Osteocyte (in vitro differentiated cells): ENCODE results near the gene EFNA5. TPM values are rescaled to one million over a fixed set of nuclear protein-coding genes. Genes with fewer than 3 reads are reported as not detected.
A peak's percentile ranks its signal among the peaks of the same experiment; 100 is the strongest.

Experiments
- DNase-seq: peaks from one replicate; pipeline ENCODE4 v3.0.0; 2021; ENCODE audit warnings: mixed read lengths; ENCODE audit not compliant: unreplicated experiment; ENCODE audit errors: extremely low spot score
- H3K27ac Mint-ChIP-seq: one replicate; pipeline ENCODE4 v1.8.0; 2021; ENCODE audit warnings: mild to moderate bottlenecking, mixed read lengths; ENCODE audit not compliant: unreplicated experiment
- H3K27me3 Mint-ChIP-seq: one replicate; pipeline ENCODE4 v1.8.0; 2021; ENCODE audit warnings: mixed read lengths; ENCODE audit not compliant: unreplicated experiment
- H3K36me3 Mint-ChIP-seq: one replicate; pipeline ENCODE4 v1.8.0; 2021; ENCODE audit warnings: mixed read lengths; ENCODE audit not compliant: unreplicated experiment
- H3K4me1 Mint-ChIP-seq: one replicate; pipeline ENCODE4 v1.8.0; 2021; ENCODE audit warnings: mixed read lengths; ENCODE audit not compliant: unreplicated experiment
- H3K4me3 Mint-ChIP-seq: one replicate; pipeline ENCODE4 v1.8.0; 2021; ENCODE audit warnings: mild to moderate bottlenecking, moderate library complexity, mixed read lengths; ENCODE audit not compliant: unreplicated experiment
- H3K9me3 Mint-ChIP-seq: one replicate; pipeline ENCODE4 v1.8.0; 2021; ENCODE audit warnings: mixed read lengths; ENCODE audit not compliant: unreplicated experiment
- total RNA-seq: library from RNA; stranded (reverse); gene quantifications from 2 replicates; pipeline ENCODE4 v1.2.1, GENCODE V29; 2021
- TF ChIP-seq, protein P1 (sequence below): fragments of 200-600 bp; sonication (generic); IDR thresholded peaks from 2 replicates; pipeline ENCODE4 v1.5.0; 2021; ENCODE audit warnings: antibody characterized with exemption, mild to moderate bottlenecking, moderate library complexity

The EFNA5 gene
- total RNA-seq, 1 donor from 2014 or later: 34.2 TPM

DNA sequence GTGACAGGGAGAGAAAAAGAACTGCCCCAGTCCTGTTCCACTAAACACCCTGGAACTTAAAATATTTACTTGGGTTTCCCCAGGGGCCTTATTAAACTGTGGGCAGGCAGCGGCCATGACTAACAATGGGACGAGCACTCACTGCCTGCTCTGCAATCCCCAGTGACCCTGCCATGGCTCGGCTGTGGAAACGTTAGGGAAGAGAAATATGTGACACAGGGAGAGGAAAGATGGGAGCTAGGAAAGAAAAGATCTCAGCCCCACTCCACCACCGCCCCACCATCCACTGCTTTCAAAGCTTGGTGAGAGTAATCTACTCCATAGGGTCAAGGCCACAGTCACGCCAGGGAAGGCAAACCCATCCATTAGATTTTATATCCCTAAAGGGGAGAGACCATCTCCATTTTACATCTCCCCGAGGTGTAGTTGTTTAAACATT is 117.6 kb downstream of the EFNA5 start:
- Mint-ChIP-seq H3K4me1 (peaks cover 67% of the 10 kb centered on the region), H3K4me3 (no peak overlapping the region), H3K9me3 (no peaks in the 10 kb centered on the region), H3K27ac (peak overlapping the region; percentile 81), H3K36me3 (no peaks in the 10 kb centered on the region), H3K27me3 (no peaks in the 10 kb centered on the region)
- TF ChIP-seq, protein P1, sequence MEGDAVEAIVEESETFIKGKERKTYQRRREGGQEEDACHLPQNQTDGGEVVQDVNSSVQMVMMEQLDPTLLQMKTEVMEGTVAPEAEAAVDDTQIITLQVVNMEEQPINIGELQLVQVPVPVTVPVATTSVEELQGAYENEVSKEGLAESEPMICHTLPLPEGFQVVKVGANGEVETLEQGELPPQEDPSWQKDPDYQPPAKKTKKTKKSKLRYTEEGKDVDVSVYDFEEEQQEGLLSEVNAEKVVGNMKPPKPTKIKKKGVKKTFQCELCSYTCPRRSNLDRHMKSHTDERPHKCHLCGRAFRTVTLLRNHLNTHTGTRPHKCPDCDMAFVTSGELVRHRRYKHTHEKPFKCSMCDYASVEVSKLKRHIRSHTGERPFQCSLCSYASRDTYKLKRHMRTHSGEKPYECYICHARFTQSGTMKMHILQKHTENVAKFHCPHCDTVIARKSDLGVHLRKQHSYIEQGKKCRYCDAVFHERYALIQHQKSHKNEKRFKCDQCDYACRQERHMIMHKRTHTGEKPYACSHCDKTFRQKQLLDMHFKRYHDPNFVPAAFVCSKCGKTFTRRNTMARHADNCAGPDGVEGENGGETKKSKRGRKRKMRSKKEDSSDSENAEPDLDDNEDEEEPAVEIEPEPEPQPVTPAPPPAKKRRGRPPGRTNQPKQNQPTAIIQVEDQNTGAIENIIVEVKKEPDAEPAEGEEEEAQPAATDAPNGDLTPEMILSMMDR: no peak
- DNase-seq: no peak

DNA sequence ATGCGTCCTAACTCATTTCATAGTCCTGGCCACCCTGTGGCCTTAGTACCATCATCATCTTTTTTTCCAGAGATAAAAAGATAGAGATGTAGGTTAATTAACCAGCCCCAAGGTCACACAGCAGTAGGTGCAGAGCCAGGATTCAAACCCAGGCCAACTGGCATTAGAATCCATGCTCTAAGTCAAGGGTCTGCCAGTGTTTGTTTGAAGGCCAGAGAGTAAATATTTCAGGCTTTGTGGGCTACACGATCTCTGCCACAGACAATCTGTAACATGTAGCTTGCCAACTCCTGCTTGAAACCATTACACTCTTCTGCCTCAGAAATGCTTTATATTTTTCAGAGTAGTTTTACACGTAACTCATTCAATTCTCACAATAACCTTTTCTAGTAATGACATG is 119.6 kb downstream of the EFNA5 start:
- DNase-seq: no peak

GRCh38 chr5:107549567-107549966 is 121.2 kb downstream of the EFNA5 start:
- Mint-ChIP-seq H3K36me3 (no peaks in the 10 kb centered on the region), H3K27me3 (no peaks in the 10 kb centered on the region), H3K27ac (no peak overlapping the region), H3K4me1 (peaks cover 35% of the 10 kb centered on the region), H3K4me3 (no peak overlapping the region), H3K9me3 (no peaks in the 10 kb centered on the region)
- TF ChIP-seq, protein P1: no peak
- no peak for DNase-seq

More for the DNA sequence above, 119.6 kb downstream of the EFNA5 start:
- Mint-ChIP-seq H3K27ac (no peak overlapping the region), H3K4me1 (peaks cover 49% of the 10 kb centered on the region), H3K27me3 (no peaks in the 10 kb centered on the region), H3K9me3 (no peaks in the 10 kb centered on the region), H3K36me3 (no peaks in the 10 kb centered on the region), H3K4me3 (no peak overlapping the region)
- TF ChIP-seq, protein P1: no peak

GRCh38 chr5:107548477-107548876 is 122.3 kb downstream of the EFNA5 start:
- TF ChIP-seq, protein P1: no peak
- Mint-ChIP-seq H3K9me3 (no peaks in the 10 kb centered on the region), H3K4me1 (peaks cover 36% of the 10 kb centered on the region), H3K36me3 (no peaks in the 10 kb centered on the region), H3K27me3 (no peaks in the 10 kb centered on the region), H3K27ac (no peak overlapping the region), H3K4me3 (no peak overlapping the region)
- no peak for DNase-seq

DNA sequence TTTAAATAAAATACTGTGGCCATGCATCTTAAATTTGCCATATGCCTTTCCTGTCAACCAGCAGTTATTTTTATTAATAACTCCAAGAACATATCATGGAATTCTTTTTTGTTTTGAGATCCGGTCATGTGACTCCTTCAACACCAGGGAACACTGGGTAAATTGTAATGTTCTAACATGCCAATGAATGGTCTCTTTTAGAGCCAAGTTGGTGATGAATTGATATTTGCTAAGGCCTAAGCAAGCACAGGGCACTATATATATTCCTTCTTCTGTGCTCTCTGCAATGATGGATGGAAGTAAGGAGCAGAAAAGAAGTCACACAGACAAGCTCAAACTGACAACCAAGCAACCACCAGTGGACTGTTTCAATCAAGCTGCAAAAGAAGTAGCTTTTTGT is 124.0 kb downstream of the EFNA5 start:
- Mint-ChIP-seq H3K27ac (no peak overlapping the region), H3K36me3 (no peaks in the 10 kb centered on the region), H3K4me3 (no peak overlapping the region), H3K27me3 (no peaks in the 10 kb centered on the region), H3K4me1 (peaks cover 38% of the 10 kb centered on the region), H3K9me3 (no peaks in the 10 kb centered on the region)
- TF ChIP-seq, protein P1: no peak
- no peak for DNase-seq
